H1 (cell line): ENCODE measurements around the gene PALM3. TPM values are rescaled to one million over a fixed set of nuclear protein-coding genes. Genes with fewer than 3 reads are reported as not detected.

Experiments
- CBX8 ChIP-seq: fragments of 300-800, 300-1000 bp; sonication (generic); IDR thresholded peaks from 2 replicates; pipeline ENCODE4 v1.7.1; 2016; ENCODE audit warnings: low read depth, low read length, borderline replicate concordance
- CEBPB ChIP-seq: IDR thresholded peaks from 2 replicates; pipeline ENCODE4 v1.6.1; 2012; ENCODE audit warnings: low read depth, low read length
- CHD1 ChIP-seq: IDR thresholded peaks from 2 replicates; pipeline ENCODE4 v1.6.1; 2012; ENCODE audit warnings: low read depth, low read length, improper control_type of control experiment
- CTCF ChIP-seq, 3 experiments: IDR thresholded peaks; 1 replicate in 2 of 3; 2 replicates in 1 of 3; pipeline versions ENCODE4 v1.5.1 to v1.6.1; 2011; ENCODE audit warnings: low read length in 3 of 3, mild to moderate bottlenecking in 3 of 3, inconsistent platforms in 2 of 3, low read depth in 1 of 3, moderate library complexity in 1 of 3; ENCODE audit not compliant: insufficient read depth in 1 of 3; ENCODE audit errors: control extremely low read depth in 1 of 3
- E2F6 ChIP-seq: IDR thresholded peaks from 2 replicates; pipeline ENCODE4 v1.6.1; 2012; ENCODE audit warnings: inconsistent platforms
- EGR1 ChIP-seq: IDR thresholded peaks from 2 replicates; pipeline ENCODE4 v1.6.1; 2011; ENCODE audit warnings: low read depth, low read length, borderline replicate concordance
- HDAC2 ChIP-seq, 2 experiments: fragments of 300-600 bp in 1 of 2; sonication (generic) in 1 of 2; IDR thresholded peaks; 2 replicates each; pipeline ENCODE4 v1.6.1; 2011 to 2012; ENCODE audit warnings: low read depth in 2 of 2, low read length in 2 of 2, mild to moderate bottlenecking in 2 of 2, moderate library complexity in 2 of 2, borderline replicate concordance in 1 of 2, inconsistent platforms in 1 of 2
- HDAC6 ChIP-seq: IDR thresholded peaks from one replicate; pipeline ENCODE4 v1.7.1; 2012; ENCODE audit warnings: low read depth, mild to moderate bottlenecking, inconsistent platforms, low read length, moderate library complexity
- JUND ChIP-seq: IDR thresholded peaks from 2 replicates; pipeline ENCODE4 v1.6.1; 2011; ENCODE audit warnings: mild to moderate bottlenecking, improper control_type of control experiment, low read length
- MAX ChIP-seq: IDR thresholded peaks from 2 replicates; pipeline ENCODE4 v1.6.1; 2012; ENCODE audit warnings: inconsistent platforms
- NRF1 ChIP-seq: IDR thresholded peaks from 2 replicates; pipeline ENCODE4 v1.6.1; 2011; ENCODE audit warnings: mild to moderate bottlenecking, low read depth, low read length, improper control_type of control experiment
- PHF8 ChIP-seq: fragments of 200-600 bp; sonication (generic); conservative IDR thresholded peaks from 2 replicates; pipeline ENCODE4 v1.7.1; 2012; ENCODE audit warnings: low read depth, mild to moderate bottlenecking, inconsistent platforms, low read length, moderate library complexity
- POU5F1 ChIP-seq: IDR thresholded peaks from 2 replicates; pipeline ENCODE4 v1.6.1; 2011; ENCODE audit warnings: low read depth, mild to moderate bottlenecking, low read length, moderate library complexity
- RBBP5 ChIP-seq: IDR thresholded peaks from 2 replicates; pipeline ENCODE4 v1.7.1; 2012; ENCODE audit warnings: low read depth, mild to moderate bottlenecking, inconsistent platforms, low read length, moderate library complexity, borderline replicate concordance
- SIRT6 ChIP-seq: IDR thresholded peaks from one replicate; pipeline ENCODE4 v1.7.1; 2012; ENCODE audit warnings: low read length, inconsistent platforms
- TAF7 ChIP-seq: optimal IDR thresholded peaks from 2 replicates; pipeline ENCODE3; 2011; ENCODE audit warnings: low read depth, mild to moderate bottlenecking, inconsistent platforms, low read length, moderate library complexity, borderline replicate concordance
- TBP ChIP-seq: IDR thresholded peaks from 2 replicates; pipeline ENCODE4 v1.6.1; 2011; ENCODE audit warnings: low read depth, low read length, improper control_type of control experiment
- polyA plus RNA-seq, 7 experiments: library from polyadenylated mRNA; depleted of rRNA in 3 of 7; stranded (reverse) in 5 of 7; unstranded in 2 of 7; fragments of >200 nt in 5 of 7; fragments of 200-250 nt in 2 of 7; gene quantifications; 1 replicate in 5 of 7; 2 replicates in 1 of 7; 4 replicates in 1 of 7; pipeline versions ENCODE4 v1.2.1 to v1.2.3, GENCODE V29; 2011 to 2013; ENCODE audit warnings: missing spikeins in 2 of 7, mixed read lengths in 2 of 7
- total RNA-seq: library from RNA; stranded (reverse); fragmentation: NEBNext Ultra II Directional; extraction: Animal tissue kit (Norgen Biotek cat#: 25700); gene quantifications from 2 replicates; pipeline ENCODE4 v1.2.1, GENCODE V29; 2021

The PALM3 gene
- total and polyA plus RNA-seq, 2 of the 8 experiments (the other 6 are each of a cell fraction or from before 2014, with no cell fraction given) = 5.8 to 31.3 TPM

GRCh38 chr19:14073261-14073924, 11.5 kb upstream of the PALM3 start (continued):
- TF ChIP-seq EGR1 = no peak; the same call in 1 of the 2 replicates
- TF ChIP-seq TAF7 = no peak
- no peak for TF ChIP-seq CHD1
- no peak for TF ChIP-seq CBX8
- no peak for TF ChIP-seq POU5F1
- TF ChIP-seq SIRT6 = no peak
- peak; percentile 11; the same call in 1 of the 2 replicates for TF ChIP-seq MAX
- no peak for TF ChIP-seq JUND
- TF ChIP-seq TBP = peak; percentile 9; the same call in 1 of the 2 replicates
- peak; percentile 48 for TF ChIP-seq E2F6
- peak; percentile 12; the same call in 1 of the 2 replicates for TF ChIP-seq NRF1
- no peak for TF ChIP-seq HDAC2 (IDR thresholded peaks at IDR 0.05; ENCODE audit: borderline replicate concordance in 1 of 2, low read depth in 2 of 2, low read length in 2 of 2)
- peak; percentile 62 to 89 (median 83) for TF ChIP-seq CTCF (IDR thresholded peaks at IDR 0.05; ENCODE audit: control extremely low read depth in 1 of 3, insufficient read depth in 1 of 3, low read depth in 1 of 3, low read length in 3 of 3)
- TF ChIP-seq RBBP5 = peak; percentile 43; the same call in 1 of the 2 replicates
- TF ChIP-seq PHF8 = peak; percentile 35; the same call in 1 of the 2 replicates
- TF ChIP-seq CEBPB = no peak
- TF ChIP-seq HDAC6 = no peak
